RWPE2 (cell line): Measurements from ENCODE around the gene HIC1.

Experiments used
- ATAC-seq: fragments of 200-7000 bp; cut with Tn5 transposase; 3 replicates; pipeline ENCODE4 v1.9.1; 2021; ENCODE audit warnings: low read depth
- DNase-seq: peaks from one replicate; pipeline ENCODE4 v3.0.0-alpha.2; 2020; ENCODE audit warnings: low spot score
- H3K27ac ChIP-seq: fragments of 450-650 bp; 2 replicates; pipeline ENCODE4 v1.5.1; 2017; ENCODE audit warnings: mild to moderate bottlenecking; ENCODE audit not compliant: poor library complexity, severe bottlenecking
- H3K27me3 ChIP-seq: fragments of 250-450 bp; sonication (Bioruptor Pico); 2 replicates; pipeline ENCODE4 v1.5.1; 2021; ENCODE audit warnings: mild to moderate bottlenecking, moderate library complexity; ENCODE audit not compliant: insufficient read depth, poor library complexity, severe bottlenecking
- H3K36me3 ChIP-seq: fragments of 250-450 bp; sonication (Bioruptor Pico); 2 replicates; pipeline ENCODE4 v1.5.1; 2020; ENCODE audit warnings: low read depth, mild to moderate bottlenecking, moderate library complexity
- H3K4me1 ChIP-seq: fragments of 250-450 bp; sonication (Bioruptor Pico); 2 replicates; pipeline ENCODE4 v1.5.1; 2021; ENCODE audit warnings: mild to moderate bottlenecking, moderate library complexity; ENCODE audit not compliant: insufficient read depth, poor library complexity, severe bottlenecking
- H3K4me3 ChIP-seq: fragments of 250-450 bp; sonication (Bioruptor Pico); 2 replicates; pipeline ENCODE4 v1.5.1; 2021; ENCODE audit warnings: mild to moderate bottlenecking, moderate library complexity; ENCODE audit not compliant: severe bottlenecking
- H3K9me3 ChIP-seq: fragments of 250-450 bp; sonication (Bioruptor Pico); 2 replicates; pipeline ENCODE4 v1.5.1; 2021; ENCODE audit warnings: mild to moderate bottlenecking, moderate library complexity; ENCODE audit not compliant: severe bottlenecking
- CTCF ChIP-seq: fragments of 450-650 bp; IDR thresholded peaks from one replicate; pipeline ENCODE4 v1.5.1; 2017; ENCODE audit warnings: mild to moderate bottlenecking, moderate library complexity; ENCODE audit not compliant: poor library complexity, severe bottlenecking

The HIC1 gene

GRCh38 chr17:2063261-2064146 lies 8.6 kb downstream of the HIC1 start:
- peaks cover 13% of the 10 kb centered on the region for H3K4me1 ChIP-seq
- H3K27ac ChIP-seq: no peak overlapping the region
- H3K4me3 ChIP-seq: no peak overlapping the region
- peaks cover 5% of the 10 kb centered on the region; the same call in 1 of the 2 replicates for H3K36me3 ChIP-seq
- H3K27me3 ChIP-seq: no peaks in the 10 kb centered on the region
- TF ChIP-seq CTCF: no peak
- DNase-seq (no peak), ATAC-seq (no peak)
- no peaks in the 10 kb centered on the region for H3K9me3 ChIP-seq

- Histone ChIP-seq H3K27ac (no peak overlapping the region), H3K9me3 (no peaks in the 10 kb centered on the region), H3K36me3 (peaks cover 5% of the 10 kb centered on the region; the same call in 1 of the 2 replicates), H3K4me3 (no peak overlapping the region), H3K4me1 (peaks cover 18% of the 10 kb centered on the region), H3K27me3 (no peaks in the 10 kb centered on the region)
- DNase-seq (no peak), ATAC-seq (no peak)
- TF ChIP-seq CTCF: no peak
Measured at GRCh38 chr17:2064147-2064489, 9.2 kb downstream of the HIC1 start.

DNA sequence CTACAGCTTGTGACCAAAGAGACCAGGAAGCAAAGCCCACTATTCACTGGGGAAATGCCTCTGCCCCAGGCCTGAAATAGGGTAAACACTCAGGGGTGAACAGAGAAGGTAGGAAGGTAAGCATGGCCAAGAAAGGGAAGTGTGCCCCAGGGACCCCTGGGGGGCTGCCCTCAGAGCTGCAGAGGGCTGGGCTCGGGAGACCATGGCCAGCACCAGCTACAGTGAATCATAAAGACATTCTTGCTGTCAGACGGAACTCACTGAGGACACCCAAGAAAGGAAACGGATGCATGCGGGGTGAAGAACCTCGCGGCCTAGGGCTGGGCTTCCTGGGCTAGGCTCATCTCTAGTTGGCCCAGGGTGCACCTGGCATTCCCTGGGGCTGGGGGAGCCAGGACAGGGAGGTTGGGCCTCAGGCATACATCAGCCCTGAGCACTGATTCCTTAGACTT lies 9.6 kb downstream of the HIC1 start:
- Histone ChIP-seq H3K4me1 (peaks cover 18% of the 10 kb centered on the region), H3K36me3 (peaks cover 5% of the 10 kb centered on the region; the same call in 1 of the 2 replicates), H3K27me3 (no peaks in the 10 kb centered on the region), H3K4me3 (no peak overlapping the region), H3K27ac (no peak overlapping the region), H3K9me3 (no peaks in the 10 kb centered on the region)
- ATAC-seq: no peak
- DNase-seq: no peak
- no peak for TF ChIP-seq CTCF

DNA sequence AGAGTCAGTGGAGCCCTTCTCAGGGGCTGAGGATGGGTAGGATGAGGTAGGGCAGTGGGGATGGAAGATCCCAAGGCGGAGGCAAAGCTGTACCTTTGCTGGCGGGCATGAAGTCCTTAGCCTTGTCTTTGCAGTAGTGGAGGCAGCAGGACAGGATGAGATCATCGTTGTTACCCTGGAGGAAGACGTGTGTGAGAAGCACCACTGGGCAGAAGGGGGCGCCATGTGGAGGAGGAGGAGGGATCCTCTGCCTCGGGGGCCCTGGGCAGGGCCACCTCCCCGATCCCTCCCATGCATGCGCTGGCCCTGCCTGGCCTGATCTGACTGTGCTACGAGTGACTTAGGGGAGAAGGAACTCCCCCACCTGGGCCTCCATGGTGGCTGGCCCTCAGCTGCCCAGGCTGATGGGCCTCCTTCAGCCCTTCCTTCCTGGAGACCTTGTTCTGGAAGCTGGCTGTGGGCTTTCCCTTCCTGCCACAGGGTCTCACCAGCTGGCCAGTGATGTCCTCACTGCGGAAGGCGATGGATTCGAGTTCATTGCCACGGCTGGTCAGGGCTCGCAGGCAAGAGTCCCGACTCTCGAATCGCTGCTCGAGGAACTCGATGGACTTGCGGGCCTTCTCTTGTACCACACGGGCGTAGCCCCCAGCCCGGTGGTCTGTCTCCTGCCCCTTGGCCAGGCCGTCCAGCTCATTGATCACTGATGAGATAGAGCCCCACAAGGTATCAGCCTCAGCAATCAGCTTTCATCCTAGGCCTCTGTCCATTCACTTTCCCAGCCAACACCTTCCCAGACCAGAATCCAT lies 10.3 kb downstream of the HIC1 start:
- no peak for DNase-seq
- Histone ChIP-seq H3K9me3 (no peaks in the 10 kb centered on the region), H3K4me1 (peaks cover 18% of the 10 kb centered on the region), H3K4me3 (no peak overlapping the region), H3K27me3 (no peaks in the 10 kb centered on the region), H3K27ac (no peak overlapping the region), H3K36me3 (peaks cover 5% of the 10 kb centered on the region; the same call in 1 of the 2 replicates)
- no peak for ATAC-seq
- TF ChIP-seq CTCF: no peak
